ENCODE data around the gene BASP1.
"Not testable (repeated sequence)": the region's sequence is repeated elsewhere in the genome, so short reads cannot be mapped to it uniquely, and the experiment has no call there.

Gene BASP1

GRCh38 chr5:17256171-17256570, 38.7 kb downstream of the BASP1 start:
- DNase-seq (ENCODE audit: low spot score), result no peak

GRCh38 chr5:17256839-17257238, 39.4 kb downstream of the BASP1 start:
- no peak for DNase-seq (ENCODE audit: low spot score)

GRCh38 chr5:17257705-17258273, 40.4 kb downstream of the BASP1 start:
- no peak for DNase-seq (ENCODE audit: low spot score)

GRCh38 chr5:17258431-17258830, 41.0 kb downstream of the BASP1 start:
- DNase-seq (ENCODE audit: low spot score), result no peak

- not testable (repeated sequence) for DNase-seq (ENCODE audit: low spot score)
Measured at GRCh38 chr5:17259012-17259411, 41.6 kb downstream of the BASP1 start.

- DNase-seq (ENCODE audit: low spot score), result no peak
Measured at GRCh38 chr5:17259630-17260257, 42.3 kb downstream of the BASP1 start.

GRCh38 chr5:17260549-17260948, 43.1 kb downstream of the BASP1 start:
- no peak for DNase-seq (ENCODE audit: low spot score)

- no peak for DNase-seq (ENCODE audit: low spot score)
Measured at GRCh38 chr5:17261075-17261474, 43.6 kb downstream of the BASP1 start.

GRCh38 chr5:17265041-17265440, 47.6 kb downstream of the BASP1 start:
- no peak for DNase-seq (ENCODE audit: low spot score)

GRCh38 chr5:17267106-17267505, 49.7 kb downstream of the BASP1 start:
- DNase-seq (ENCODE audit: low spot score), result no peak

GRCh38 chr5:17269201-17269600, 51.8 kb downstream of the BASP1 start:
- DNase-seq (ENCODE audit: low spot score), result no peak

GRCh38 chr5:17272111-17272510, 54.7 kb downstream of the BASP1 start:
- no peak for DNase-seq (ENCODE audit: low spot score)

- no peak for DNase-seq (ENCODE audit: low spot score)
Measured at GRCh38 chr5:17275289-17276158, 58.1 kb downstream of the BASP1 start.

GRCh38 chr5:17276445-17276844, 59.0 kb downstream of the BASP1 start:
- DNase-seq (ENCODE audit: low spot score), result no peak

GRCh38 chr5:17277907-17278306, 60.5 kb downstream of the BASP1 start:
- DNase-seq (ENCODE audit: low spot score), result no peak

- DNase-seq (ENCODE audit: low spot score), result no peak
Measured at GRCh38 chr5:17278931-17279330, 61.5 kb downstream of the BASP1 start.

- no peak for DNase-seq (ENCODE audit: low spot score)
Measured at GRCh38 chr5:17279487-17279886, 62.1 kb downstream of the BASP1 start.

GRCh38 chr5:17282283-17283120, 65.1 kb downstream of the BASP1 start:
- DNase-seq (ENCODE audit: low spot score), result no peak

GRCh38 chr5:17283121-17283415, 65.6 kb downstream of the BASP1 start:
- no peak for DNase-seq (ENCODE audit: low spot score)

- DNase-seq (ENCODE audit: low spot score), result no peak
Measured at GRCh38 chr5:17287501-17288155, 70.2 kb downstream of the BASP1 start.

- DNase-seq (ENCODE audit: low spot score), result no peak
Measured at GRCh38 chr5:17288570-17288969, 71.1 kb downstream of the BASP1 start.
